Activated B cell treated with CpG ODN at 0.5 μM for 24 hours (primary cell): ENCODE results near the gene CFHR3. TPM values are rescaled to one million over a fixed set of nuclear protein-coding genes. Genes with fewer than 3 reads are reported as not detected.
"Not testable (repeated sequence)": the region's sequence is repeated elsewhere in the genome, so short reads cannot be mapped to it uniquely, and the experiment has no call there.

ENCODE experiments used
- ATAC-seq: fragments of 200-7000 bp; cut with Tn5 transposase; one replicate; pipeline ENCODE4 v1.10.0; 2021; ENCODE audit warnings: low read depth, mild to moderate bottlenecking, moderate library complexity
- CTCF ChIA-PET: fragments of 350-600 bp; sonication (Branson Sonifier 250); formaldehyde crosslinking; loops from one replicate; lab custom pipeline; 2021; ENCODE audit warnings: antibody characterized with exemption; lab: Charles Lee
- POLR2A ChIA-PET: fragments of 350-600 bp; sonication (Branson Sonifier 250); formaldehyde crosslinking; loops from one replicate; lab custom pipeline; 2021; ENCODE audit warnings: antibody characterized with exemption; lab: Charles Lee
- DNase-seq: peaks from one replicate; pipeline ENCODE4 v3.0.0; 2022
- H3K27ac Mint-ChIP-seq: one replicate; pipeline ENCODE4 v1.8.0; 2020; ENCODE audit warnings: mixed read lengths
- H3K27me3 Mint-ChIP-seq: one replicate; pipeline ENCODE4 v1.8.0; 2021; ENCODE audit warnings: mixed read lengths
- H3K36me3 Mint-ChIP-seq: one replicate; pipeline ENCODE4 v1.8.0; 2021; ENCODE audit warnings: low read depth, mixed read lengths
- H3K4me1 Mint-ChIP-seq: one replicate; pipeline ENCODE4 v1.8.0; 2021; ENCODE audit warnings: mixed read lengths
- H3K4me3 Mint-ChIP-seq: one replicate; pipeline ENCODE4 v1.8.0; 2020; ENCODE audit warnings: mild to moderate bottlenecking, mixed read lengths
- H3K9me3 Mint-ChIP-seq: one replicate; pipeline ENCODE4 v1.8.0; 2020; ENCODE audit warnings: mixed read lengths
- intact Hi-C: fragments of 100-400 bp; cut with micrococcal nuclease; formaldehyde crosslinking; loops from one replicate; pipeline ENCODE4 v1.15.1; 2024
- total RNA-seq: library from RNA; stranded (reverse); gene quantifications from 2 replicates; pipeline ENCODE4 v1.2.3, GENCODE V29; 2022
- TF ChIP-seq, protein P1 (sequence below): fragments of 200-600 bp; IDR thresholded peaks from one replicate; pipeline ENCODE4 v1.8.0; 2022; ENCODE audit warnings: antibody characterized with exemption, mild to moderate bottlenecking

CFHR3 gene
- total RNA-seq, 1 donor from 2014 or later = not detected

DNA sequence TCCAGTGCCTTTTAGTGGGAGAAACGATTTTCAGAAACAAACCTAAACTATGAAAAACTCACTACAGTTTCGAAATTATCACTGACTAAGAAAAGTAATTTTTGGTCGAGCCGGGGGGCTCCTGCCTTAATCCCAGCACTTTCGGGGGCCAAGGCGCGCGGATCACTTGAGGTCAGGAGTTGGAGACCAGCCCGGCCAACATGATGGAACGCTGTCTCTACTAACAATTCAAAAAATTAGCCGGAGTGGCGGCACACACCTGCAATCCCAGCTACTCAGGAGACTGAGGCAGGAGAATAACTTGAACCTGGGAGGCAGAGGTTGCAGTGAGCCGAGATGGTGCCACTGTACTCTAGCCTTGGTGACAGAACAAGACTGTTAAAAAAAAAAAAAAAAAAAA lies 3.0 kb downstream of the CFHR3 start:
- POLR2A ChIA-PET = no interaction called here
- CTCF ChIA-PET = no interaction called here
- H3K27ac Mint-ChIP-seq = no peak overlapping the region

DNA sequence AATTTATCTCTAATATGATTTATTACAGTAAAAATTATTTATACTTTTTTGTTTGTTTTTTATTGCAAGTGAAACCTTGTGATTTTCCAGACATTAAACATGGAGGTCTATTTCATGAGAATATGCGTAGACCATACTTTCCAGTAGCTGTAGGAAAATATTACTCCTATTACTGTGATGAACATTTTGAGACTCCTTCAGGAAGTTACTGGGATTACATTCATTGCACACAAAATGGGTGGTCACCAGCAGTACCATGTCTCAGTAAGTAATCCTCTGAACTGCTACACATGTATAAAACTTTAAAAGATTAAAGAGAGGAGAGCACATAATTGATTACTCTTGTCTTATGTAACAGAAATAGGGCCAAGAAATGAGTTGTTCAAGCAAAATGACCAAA lies 4.5 kb downstream of the CFHR3 start:
- POLR2A ChIA-PET = no interaction called here
- no peak overlapping the region for H3K27ac Mint-ChIP-seq
- no peaks in the 10 kb centered on the region for H3K4me1 Mint-ChIP-seq
- H3K36me3 Mint-ChIP-seq = no peaks in the 10 kb centered on the region
- no peaks in the 10 kb centered on the region for H3K27me3 Mint-ChIP-seq
- no peak overlapping the region for H3K4me3 Mint-ChIP-seq
- CTCF ChIA-PET = no interaction called here
- no peak for ATAC-seq
- DNase-seq = no peak
- TF ChIP-seq, protein P1, sequence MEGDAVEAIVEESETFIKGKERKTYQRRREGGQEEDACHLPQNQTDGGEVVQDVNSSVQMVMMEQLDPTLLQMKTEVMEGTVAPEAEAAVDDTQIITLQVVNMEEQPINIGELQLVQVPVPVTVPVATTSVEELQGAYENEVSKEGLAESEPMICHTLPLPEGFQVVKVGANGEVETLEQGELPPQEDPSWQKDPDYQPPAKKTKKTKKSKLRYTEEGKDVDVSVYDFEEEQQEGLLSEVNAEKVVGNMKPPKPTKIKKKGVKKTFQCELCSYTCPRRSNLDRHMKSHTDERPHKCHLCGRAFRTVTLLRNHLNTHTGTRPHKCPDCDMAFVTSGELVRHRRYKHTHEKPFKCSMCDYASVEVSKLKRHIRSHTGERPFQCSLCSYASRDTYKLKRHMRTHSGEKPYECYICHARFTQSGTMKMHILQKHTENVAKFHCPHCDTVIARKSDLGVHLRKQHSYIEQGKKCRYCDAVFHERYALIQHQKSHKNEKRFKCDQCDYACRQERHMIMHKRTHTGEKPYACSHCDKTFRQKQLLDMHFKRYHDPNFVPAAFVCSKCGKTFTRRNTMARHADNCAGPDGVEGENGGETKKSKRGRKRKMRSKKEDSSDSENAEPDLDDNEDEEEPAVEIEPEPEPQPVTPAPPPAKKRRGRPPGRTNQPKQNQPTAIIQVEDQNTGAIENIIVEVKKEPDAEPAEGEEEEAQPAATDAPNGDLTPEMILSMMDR = no peak
- no peaks in the 10 kb centered on the region for H3K9me3 Mint-ChIP-seq
- intact Hi-C loops = no loop called here

More for the DNA sequence above, 3.0 kb downstream of the CFHR3 start:
- Mint-ChIP-seq H3K4me3 (no peak overlapping the region), H3K4me1 (no peaks in the 10 kb centered on the region), H3K36me3 (no peaks in the 10 kb centered on the region), H3K27me3 (no peaks in the 10 kb centered on the region), H3K9me3 (no peaks in the 10 kb centered on the region)
- TF ChIP-seq, protein P1 = no peak
- intact Hi-C loops = no loop called here
- DNase-seq = no peak
- ATAC-seq = no peak

DNA sequence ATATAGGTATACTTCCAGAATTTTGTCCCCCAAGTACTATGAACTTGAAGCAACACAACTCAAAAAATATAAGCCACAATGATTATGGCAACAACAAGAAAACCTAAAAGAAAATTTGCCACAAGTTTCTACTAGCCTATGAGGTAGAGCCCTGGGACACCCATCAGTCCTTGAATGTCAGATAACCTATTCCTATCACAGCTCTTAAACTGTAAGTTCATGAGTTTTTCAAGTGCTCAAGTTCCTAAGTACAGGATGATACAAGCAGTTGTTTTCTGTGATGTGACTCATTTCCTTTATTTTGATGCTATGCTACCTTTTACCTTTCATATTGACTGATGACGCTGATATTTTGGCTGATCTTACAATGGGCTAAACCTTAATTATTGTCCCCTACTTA lies 16.6 kb downstream of the CFHR3 start:
- POLR2A ChIA-PET, H3K27ac Mint-ChIP-seq: not testable (repeated sequence)

DNA sequence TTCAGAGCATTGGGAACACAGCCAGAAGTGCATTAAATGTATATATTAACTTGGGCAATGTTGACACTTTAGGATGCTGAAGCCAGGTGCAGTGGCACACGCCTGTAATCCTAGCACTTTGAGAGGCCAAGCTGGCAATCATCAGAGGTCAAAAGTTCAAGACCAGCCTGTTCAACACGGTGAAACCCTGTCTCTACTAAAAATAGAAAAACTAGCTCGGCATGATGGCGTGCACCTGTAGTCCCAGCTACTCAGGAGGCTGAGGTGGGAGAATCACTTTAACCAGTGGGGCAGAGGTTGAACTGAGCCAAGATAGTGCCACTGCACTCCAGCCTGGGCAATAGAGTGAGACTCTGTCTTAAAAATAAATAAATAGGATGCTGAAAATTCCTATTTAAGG lies 19.5 kb downstream of the CFHR3 start:
- DNase-seq, H3K4me1 Mint-ChIP-seq, H3K9me3 Mint-ChIP-seq, H3K27me3 Mint-ChIP-seq, H3K36me3 Mint-ChIP-seq, ATAC-seq, H3K27ac Mint-ChIP-seq, CTCF ChIA-PET, H3K4me3 Mint-ChIP-seq, POLR2A ChIA-PET, intact Hi-C loops: not testable (repeated sequence)

More for the DNA sequence above, 16.6 kb downstream of the CFHR3 start:
- ATAC-seq, H3K36me3 Mint-ChIP-seq, intact Hi-C loops, DNase-seq, H3K9me3 Mint-ChIP-seq, H3K27me3 Mint-ChIP-seq, H3K4me1 Mint-ChIP-seq, H3K4me3 Mint-ChIP-seq, CTCF ChIA-PET: not testable (repeated sequence)

DNA sequence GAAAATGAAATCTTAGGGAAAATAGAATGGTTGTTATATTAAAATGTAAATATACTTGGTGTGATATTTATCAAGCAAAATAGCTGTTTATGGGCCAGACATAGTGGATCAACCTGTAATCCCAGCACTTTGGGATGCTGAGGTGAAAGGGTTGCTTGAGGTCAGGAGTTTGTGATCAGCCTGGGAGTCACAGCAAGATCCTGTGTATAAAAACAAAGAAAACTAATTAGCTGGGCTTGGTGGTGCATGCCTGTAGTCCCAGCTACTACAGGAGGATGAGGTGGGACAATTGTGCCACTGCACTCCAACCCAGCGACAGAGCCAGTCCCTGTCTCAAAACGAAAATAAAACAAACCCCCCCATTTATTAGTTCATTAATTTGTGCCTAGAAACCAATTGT lies 23.3 kb downstream of the CFHR3 start:
- no peak for DNase-seq
- Mint-ChIP-seq H3K27ac (no peak overlapping the region), H3K9me3 (peaks cover 3% of the 10 kb centered on the region), H3K36me3 (no peaks in the 10 kb centered on the region), H3K4me1 (no peaks in the 10 kb centered on the region), H3K27me3 (no peaks in the 10 kb centered on the region), H3K4me3 (no peak overlapping the region)
- POLR2A ChIA-PET = no interaction called here
- TF ChIP-seq, protein P1 = no peak
- intact Hi-C loops = no loop called here
- ATAC-seq = no peak
- CTCF ChIA-PET = no interaction called here

DNA sequence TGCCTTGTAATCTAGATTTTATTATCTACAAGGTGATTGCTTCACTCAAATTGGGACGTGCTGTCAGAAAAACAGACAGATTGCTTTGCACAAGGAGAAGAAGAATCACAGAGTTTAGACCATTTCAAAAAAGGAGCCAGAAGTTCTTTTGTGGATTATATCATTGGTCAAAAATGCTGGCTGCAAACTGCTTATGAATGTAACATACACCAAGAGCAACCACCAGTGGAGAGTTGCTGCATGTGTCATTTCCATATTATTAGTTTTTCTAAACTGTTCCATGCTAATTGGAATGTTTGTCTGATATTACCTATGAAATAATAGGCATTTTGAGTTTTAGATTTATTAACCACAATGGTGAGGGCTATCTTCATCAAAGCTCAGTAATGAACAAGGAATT lies 27.3 kb downstream of the CFHR3 start:
- POLR2A ChIA-PET, intact Hi-C loops, CTCF ChIA-PET, H3K4me1 Mint-ChIP-seq, H3K4me3 Mint-ChIP-seq, ATAC-seq, H3K9me3 Mint-ChIP-seq, H3K27ac Mint-ChIP-seq, H3K27me3 Mint-ChIP-seq, DNase-seq, H3K36me3 Mint-ChIP-seq: not testable (repeated sequence)
